ENCODE results near the gene ZBTB34. TPM values are rescaled to one million over a fixed set of nuclear protein-coding genes. Genes with fewer than 3 reads are reported as not detected.

Gene ZBTB34
- total RNA-seq, 6 experiments from 2014 or later: 3.1 to 4.0 (median 3.7) TPM

- H3K36me3 Mint-ChIP-seq (ENCODE audit: low read depth): peaks cover 9% of the 10 kb centered on the region
- peaks cover 19% of the 10 kb centered on the region for H3K4me1 Mint-ChIP-seq (ENCODE audit: low read depth)
- no peak overlapping the region for H3K4me3 Mint-ChIP-seq
- no peak for TF ChIP-seq CTCF (IDR thresholded peaks at IDR 0.05)
- no peak overlapping the region for H3K27ac Mint-ChIP-seq
- H3K27me3 Mint-ChIP-seq (ENCODE audit: insufficient read depth): no peaks in the 10 kb centered on the region; the same call in none of the 2 replicates
- no peaks in the 10 kb centered on the region for H3K9me3 Mint-ChIP-seq
- DNase-seq: no peak
Observed at GRCh38 chr9:126842977-126843799, 17.3 kb upstream of the ZBTB34 start.

- no peaks in the 10 kb centered on the region; the same call in none of the 2 replicates for H3K27me3 Mint-ChIP-seq (ENCODE audit: insufficient read depth)
Observed at GRCh38 chr9:126844085-126844484, 16.4 kb upstream of the ZBTB34 start.

GRCh38 chr9:126847051-126847450, 13.4 kb upstream of the ZBTB34 start:
- H3K9me3 Mint-ChIP-seq: no peaks in the 10 kb centered on the region
- no peak for TF ChIP-seq CTCF (IDR thresholded peaks at IDR 0.05)
- peaks cover 5% of the 10 kb centered on the region for H3K27me3 Mint-ChIP-seq (ENCODE audit: insufficient read depth)
- no peak for DNase-seq
- H3K27ac Mint-ChIP-seq: no peak overlapping the region
- H3K4me1 Mint-ChIP-seq (ENCODE audit: low read depth): peaks cover 19% of the 10 kb centered on the region
- no peaks in the 10 kb centered on the region for H3K36me3 Mint-ChIP-seq (ENCODE audit: low read depth)
- no peak overlapping the region for H3K4me3 Mint-ChIP-seq

More at GRCh38 chr9:126844085-126844484, 16.4 kb upstream of the ZBTB34 start:
- TF ChIP-seq CTCF (IDR thresholded peaks at IDR 0.05): no peak
- Mint-ChIP-seq H3K4me3 (no peak overlapping the region; the same call in 1 of the 2 replicates), H3K27ac (no peak overlapping the region; the same call in 1 of the 2 replicates), H3K36me3 (ENCODE audit: low read depth) (peaks cover 3% of the 10 kb centered on the region; the same call in 1 of the 2 replicates), H3K9me3 (no peaks in the 10 kb centered on the region), H3K4me1 (ENCODE audit: low read depth) (peaks cover 19% of the 10 kb centered on the region)
- peak; percentile 78 for DNase-seq

GRCh38 chr9:126849591-126850225, 10.7 kb upstream of the ZBTB34 start:
- peaks cover 12% of the 10 kb centered on the region for H3K4me1 Mint-ChIP-seq (ENCODE audit: low read depth)
- no peak overlapping the region for H3K4me3 Mint-ChIP-seq
- H3K36me3 Mint-ChIP-seq (ENCODE audit: low read depth): no peaks in the 10 kb centered on the region
- H3K27ac Mint-ChIP-seq: no peak overlapping the region
- DNase-seq: no peak
- no peak for TF ChIP-seq CTCF (IDR thresholded peaks at IDR 0.05)
- H3K9me3 Mint-ChIP-seq: no peaks in the 10 kb centered on the region
- peaks cover 7% of the 10 kb centered on the region for H3K27me3 Mint-ChIP-seq (ENCODE audit: insufficient read depth)

GRCh38 chr9:126851286-126851880, 9.1 kb upstream of the ZBTB34 start:
- Mint-ChIP-seq H3K27ac (no peak overlapping the region), H3K9me3 (no peaks in the 10 kb centered on the region), H3K27me3 (ENCODE audit: insufficient read depth) (peaks cover 11% of the 10 kb centered on the region), H3K36me3 (ENCODE audit: low read depth) (no peaks in the 10 kb centered on the region), H3K4me3 (no peak overlapping the region), H3K4me1 (ENCODE audit: low read depth) (peaks cover 15% of the 10 kb centered on the region)
- no peak for DNase-seq
- TF ChIP-seq CTCF (IDR thresholded peaks at IDR 0.05): no peak
